NCI-H2081 (cell line): Measurements from ENCODE around the gene PUM1.
"Not testable (repeated sequence)": the region's sequence is repeated elsewhere in the genome, so short reads cannot be mapped to it uniquely, and the experiment has no call there.

Experiments used
- DNase-seq, 2 experiments: peaks; one replicate each; lab custom pipeline; 2025; lab: John Stamatoyannopoulos, UW

Gene PUM1

DNA sequence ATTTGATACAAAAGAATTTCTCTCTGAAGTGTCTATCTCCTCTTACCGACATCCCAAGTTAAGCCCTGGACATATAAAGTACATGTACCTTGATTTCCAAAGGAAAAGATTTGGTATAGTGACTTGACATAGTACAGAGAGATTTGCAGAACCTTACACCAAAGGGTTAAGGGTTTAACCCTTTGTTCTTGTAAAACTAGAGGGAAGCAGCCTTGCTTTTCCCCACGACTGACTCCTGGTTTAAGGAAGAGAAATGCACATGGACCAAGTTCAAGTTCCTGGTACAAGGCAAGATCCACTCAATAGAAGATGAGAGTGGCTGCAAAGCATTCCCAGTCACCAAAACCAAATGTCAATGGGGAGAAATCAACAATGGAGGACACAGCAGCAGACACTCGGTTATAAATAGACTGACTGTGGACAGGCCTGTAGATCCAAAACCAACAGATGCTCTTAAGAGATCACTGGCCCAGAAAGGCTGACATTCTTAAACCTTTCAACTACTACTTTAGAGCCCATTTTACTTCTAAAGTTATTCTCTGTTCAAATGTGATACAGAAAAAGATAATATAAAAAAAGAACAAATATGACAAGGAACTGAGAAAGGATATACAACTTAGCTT lies 69.4 kb downstream of the PUM1 start:
- DNase-seq, result no peak

DNA sequence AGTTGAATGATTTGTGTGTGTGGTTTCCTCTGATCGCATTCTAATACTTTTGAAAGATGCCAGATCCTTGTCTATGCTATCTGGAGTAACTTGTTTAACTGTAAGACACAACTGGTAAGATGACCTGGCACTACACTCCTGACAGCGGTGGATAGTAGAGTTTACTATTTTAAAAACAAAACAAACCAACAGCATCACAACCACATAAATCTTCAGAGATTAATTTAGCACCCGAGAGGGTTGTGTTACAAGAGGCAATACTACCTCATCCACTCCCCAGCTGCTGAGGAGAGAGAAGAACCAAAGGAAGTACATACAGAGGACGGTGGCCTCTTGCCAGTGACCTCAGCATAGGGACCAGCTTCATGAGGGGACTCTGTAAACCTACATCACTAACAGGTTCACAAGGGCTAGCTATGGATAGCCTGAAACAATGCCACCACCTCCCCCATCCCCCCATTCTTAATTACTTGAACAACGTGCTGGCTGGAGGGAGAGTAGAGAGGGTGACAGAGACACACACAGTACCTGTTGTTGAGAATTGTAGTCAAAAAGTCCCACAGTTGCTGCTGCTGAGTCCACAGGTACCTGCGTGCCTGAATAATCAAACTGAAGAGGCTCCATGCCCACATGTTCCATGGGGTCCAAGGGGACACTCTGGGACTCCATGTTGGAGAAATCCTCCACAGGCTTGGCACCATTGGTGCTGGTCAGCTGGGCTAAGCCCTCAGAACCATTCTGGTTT lies 73.5 kb downstream of the PUM1 start:
- no peak for DNase-seq

DNA sequence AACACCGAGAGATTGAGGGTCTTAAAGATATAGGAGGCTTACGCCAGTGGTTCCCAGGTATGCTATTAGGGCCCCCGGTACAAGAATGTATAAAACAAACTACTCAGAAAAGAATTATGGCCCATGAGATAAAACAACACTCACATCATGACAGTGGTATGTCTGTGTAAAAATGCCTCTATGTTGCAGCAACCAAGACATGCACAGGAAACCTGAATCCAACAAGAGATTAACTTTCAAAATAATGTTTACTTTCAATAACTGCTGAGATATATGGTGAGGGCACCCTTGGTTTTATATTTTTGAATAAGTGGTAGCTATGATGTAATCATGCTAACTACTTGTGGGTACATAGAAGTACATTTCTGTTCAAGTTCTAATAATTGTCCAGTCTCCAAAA lies 74.9 kb downstream of the PUM1 start:
- DNase-seq, result no peak

DNA sequence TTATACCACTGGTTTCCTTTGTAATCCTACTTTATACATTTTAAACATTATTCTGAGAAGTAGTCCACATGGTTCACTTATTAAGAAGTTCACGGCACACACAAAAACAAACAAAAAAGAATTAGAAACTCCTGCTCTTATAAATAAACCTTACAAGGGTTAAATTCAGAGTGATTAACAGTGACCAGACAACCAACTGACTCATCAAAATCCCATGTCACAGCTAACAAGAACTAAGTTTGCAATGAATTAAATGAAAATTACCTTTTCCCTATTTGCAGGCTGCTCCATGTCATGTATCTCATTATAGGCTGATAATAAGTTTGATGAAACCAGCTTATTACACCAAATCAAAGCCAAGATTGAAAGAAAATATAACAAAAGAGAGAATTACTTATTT lies 77.5 kb downstream of the PUM1 start:
- no peak for DNase-seq

DNA sequence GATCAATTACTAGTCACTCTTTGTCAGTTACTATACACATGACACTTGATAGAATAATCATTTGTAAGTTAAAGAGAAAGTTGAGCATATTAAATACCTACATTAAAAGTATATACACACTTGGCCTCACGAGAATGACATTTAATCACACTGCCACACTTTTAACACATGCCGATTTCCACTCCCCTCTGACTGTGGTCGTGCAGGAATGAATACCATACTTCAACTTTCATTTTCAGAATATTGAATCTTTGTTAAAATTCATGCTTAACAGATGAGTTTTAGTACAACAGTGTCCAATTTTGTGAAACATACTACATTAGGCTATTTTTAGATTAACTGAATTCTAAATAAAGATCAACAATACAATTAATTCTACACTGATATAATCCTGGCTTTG lies 78.8 kb downstream of the PUM1 start:
- DNase-seq, result no peak

DNA sequence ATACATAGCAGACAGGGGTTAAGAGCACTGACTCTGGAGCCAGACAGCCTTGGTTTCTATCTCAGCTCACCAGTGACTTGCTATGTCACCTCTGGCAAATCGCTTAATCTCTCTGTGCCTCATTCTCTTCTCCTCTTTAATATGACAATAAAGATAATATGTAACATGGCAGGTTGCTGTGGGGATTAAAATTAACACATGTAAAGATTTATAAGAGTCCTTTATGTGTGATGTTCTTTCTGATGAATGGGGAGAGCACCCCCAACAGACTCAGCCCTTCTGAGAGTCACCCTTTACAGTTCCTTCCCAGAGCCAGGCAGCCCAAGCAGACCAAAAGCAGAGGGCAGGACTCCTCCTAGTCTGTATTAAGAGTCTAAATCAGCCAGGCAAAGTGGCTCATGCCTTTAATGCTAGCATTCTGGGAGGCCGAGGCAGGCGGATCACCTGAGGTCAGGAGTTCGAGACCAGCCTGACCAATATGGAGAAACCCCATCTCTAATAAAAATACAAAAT lies 80.5 kb downstream of the PUM1 start:
- no peak for DNase-seq

DNA sequence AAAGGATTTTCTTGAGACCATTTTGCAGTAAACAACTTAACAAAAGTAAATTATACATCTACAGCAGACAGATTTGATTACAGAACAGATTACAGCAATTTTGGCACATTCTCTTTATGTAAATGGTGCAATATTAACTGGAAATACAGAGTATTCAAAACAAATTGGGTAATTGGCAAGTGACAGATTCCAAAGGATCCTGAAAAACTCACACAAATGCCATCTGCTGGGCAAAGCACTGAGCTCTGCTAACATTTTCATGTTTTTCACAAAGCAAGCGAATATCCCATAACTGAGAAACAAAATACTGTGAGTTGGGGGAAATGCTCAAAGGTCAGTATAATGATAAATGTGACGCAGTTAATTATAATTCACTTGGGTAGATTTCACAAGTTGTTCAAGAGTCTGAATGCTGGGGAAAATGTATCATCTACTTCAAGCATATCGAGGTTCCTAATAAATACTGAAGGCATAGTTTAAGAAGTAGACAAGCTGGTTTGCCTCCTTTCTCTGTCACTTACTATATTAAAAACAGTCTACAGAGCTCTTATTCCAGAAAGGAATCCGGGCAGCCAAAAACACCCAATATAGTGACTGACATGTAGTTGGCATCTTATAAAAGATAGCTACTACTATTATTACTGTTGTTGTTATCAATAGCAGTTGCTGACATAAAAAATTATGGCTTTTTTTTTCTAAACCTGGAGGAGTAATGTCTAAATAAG lies 81.2 kb downstream of the PUM1 start:
- peak in 1 of 2 experiments; percentile 65 for DNase-seq

DNA sequence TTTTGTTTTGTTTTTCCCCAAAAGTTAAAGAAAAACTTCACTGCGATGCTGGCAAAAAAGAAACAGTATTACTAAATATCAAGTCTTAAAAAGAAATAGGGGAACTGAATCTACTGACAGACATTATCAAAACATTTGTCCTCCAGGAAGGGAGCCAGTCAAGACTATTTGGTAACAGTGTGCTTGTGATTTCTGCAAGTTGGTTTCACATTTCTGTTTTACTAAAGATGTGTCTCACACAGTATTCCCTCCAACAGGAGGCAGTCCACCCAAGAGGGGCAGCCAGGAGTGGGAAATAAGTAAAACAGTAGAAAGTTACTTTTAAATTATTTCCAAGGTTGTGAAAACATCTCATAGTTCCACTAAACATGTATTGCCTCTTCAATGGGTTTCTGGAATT lies 82.6 kb downstream of the PUM1 start:
- no peak for DNase-seq

DNA sequence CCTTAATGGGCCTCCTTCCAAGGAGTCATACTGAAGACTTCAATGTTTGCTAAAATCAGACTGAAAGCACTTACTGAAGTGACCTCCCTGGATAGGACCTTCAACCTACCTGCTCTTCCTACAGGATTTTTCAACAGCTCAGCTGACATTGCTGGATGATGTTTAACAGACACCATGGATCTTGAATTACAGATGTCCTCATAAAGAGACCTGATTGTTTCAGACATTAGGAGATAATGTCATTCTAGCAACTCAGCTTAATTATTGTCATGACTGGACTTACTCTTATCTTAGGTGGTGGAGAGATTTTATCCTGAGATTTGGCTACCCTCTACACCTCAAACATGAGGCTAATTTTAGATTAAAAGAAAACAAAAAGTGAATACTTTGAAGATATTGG lies 83.1 kb downstream of the PUM1 start:
- no peak for DNase-seq

DNA sequence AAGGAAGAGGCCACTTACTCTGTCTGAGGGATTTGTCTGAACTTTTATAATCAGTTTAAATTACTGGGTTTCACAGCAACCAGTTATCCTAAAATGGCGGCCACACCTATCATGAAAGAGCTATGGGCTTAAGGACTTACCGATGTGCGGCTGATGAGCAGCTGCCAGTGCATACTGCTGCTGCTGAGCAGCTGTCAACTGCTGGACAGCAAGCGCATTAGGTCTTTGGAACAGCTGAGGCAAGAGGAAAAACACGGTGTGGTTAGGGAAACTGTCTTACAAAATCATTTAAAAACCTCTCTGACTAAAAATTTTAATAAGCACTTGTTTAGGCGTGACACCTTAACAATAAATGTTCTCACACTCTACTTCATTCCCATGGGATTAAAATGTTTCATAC lies 84.3 kb downstream of the PUM1 start:
- DNase-seq, result no peak

DNA sequence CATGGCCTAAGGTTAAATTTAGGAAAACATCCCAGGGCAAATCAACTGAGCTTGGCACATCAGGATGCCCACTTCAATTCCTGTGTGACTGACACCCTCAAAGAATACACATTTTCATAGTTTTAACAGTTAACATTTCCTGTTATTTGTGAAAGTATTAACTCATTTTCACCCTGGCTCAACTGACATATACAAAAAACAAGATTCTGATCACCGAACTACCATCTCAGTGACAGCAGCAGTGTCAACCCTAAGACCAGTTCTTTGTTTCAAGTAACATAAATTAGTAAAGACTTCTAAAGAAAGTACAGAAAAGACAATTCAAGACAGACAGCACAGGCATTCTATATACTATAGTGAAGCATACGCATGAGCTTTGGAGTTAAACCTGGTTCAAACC lies 88.0 kb downstream of the PUM1 start:
- no peak for DNase-seq

DNA sequence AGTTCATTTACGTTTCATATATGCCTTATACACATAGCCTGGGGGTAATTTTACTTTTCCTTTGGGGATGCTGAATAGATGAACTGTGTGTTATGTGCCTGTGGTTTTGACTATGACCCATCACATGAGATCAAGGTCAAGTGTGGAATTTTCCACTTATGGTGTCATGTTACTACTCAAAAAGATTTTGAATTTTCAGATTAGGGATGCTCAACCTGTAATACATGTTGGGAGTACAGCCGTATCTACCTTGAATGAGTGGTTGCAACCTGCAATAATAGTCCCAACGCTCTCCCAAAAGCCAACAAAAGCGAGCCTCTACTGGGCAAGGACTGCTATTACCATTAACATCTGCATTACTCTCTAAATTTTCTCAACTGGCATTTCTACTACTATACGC lies 88.4 kb downstream of the PUM1 start:
- DNase-seq, result no peak

DNA sequence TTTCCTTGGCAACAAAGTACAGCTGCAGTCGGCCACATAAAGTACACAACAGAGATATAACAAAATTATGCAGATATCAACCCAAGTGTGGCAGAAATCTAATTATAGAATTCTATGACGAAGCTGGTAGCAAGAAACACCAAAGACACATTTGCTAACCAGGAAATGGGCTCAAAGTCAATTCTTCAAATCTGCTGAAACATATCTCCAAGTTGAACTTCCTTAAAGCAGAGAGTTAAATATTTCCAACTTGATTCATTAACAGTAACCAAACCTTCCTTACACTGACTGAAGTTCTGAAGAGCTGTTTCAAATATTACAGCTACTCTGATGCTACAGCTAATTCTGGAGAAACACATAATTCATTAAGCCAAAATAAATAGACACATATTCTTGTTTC lies 89.4 kb downstream of the PUM1 start:
- DNase-seq, result no peak

DNA sequence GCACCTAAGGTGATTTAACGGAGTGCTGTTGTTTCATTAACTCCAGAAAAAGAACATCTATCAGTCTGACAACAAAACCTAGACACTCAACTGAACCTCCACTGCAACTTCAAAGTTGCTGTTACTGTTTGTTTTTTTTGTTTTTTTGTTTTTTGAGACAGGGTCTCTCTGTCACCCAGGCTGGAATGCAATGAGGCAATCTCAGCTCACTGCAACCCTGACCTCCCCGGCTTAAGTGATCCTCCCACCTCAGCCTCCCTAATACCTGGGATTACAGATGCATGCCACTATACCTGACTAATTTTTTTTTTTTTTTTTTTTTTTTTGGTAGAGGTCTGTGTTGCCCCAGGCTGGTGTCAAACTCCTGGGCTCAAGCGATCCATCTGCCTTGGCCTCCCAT lies 90.3 kb downstream of the PUM1 start:
- DNase-seq, result no peak

DNA sequence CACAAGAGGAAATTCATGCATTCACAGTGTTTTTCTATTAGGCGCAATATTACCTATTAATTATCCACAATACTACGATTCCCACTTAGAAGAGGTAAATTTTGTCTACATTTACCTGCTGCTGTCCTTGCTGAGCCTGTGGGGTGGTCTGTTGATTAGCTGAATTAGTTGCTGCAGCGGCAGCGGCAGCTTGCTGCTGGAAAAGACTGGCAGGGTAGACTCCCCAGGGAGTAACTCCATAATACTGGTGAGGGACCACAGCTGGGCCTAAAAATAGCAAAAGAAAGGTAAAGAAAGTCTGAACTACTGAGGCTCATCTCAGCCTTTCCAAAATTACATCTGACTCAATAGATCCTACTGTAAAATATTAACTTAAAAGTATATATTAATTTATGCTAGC lies 91.0 kb downstream of the PUM1 start:
- no peak for DNase-seq

DNA sequence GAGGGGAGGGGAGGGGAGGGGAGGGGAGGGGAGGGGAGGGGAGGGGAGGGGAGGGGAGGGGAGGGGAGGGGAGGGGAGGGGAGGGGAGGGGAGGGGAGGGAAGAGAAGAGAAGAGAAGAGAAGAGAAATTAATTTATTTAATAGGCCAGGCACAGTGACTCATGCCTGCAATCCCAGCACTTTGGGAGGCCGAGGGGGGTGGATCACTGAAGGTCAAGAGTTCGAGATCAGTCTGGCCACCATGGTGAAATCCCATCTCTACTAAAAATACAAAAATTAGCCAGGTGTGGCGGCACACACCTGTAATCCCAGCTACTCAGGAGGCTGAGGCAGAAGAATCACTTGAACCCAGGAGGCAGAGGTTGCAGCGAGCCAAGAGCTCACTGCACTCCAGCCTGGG lies 93.2 kb downstream of the PUM1 start:
- not testable (repeated sequence) for DNase-seq

DNA sequence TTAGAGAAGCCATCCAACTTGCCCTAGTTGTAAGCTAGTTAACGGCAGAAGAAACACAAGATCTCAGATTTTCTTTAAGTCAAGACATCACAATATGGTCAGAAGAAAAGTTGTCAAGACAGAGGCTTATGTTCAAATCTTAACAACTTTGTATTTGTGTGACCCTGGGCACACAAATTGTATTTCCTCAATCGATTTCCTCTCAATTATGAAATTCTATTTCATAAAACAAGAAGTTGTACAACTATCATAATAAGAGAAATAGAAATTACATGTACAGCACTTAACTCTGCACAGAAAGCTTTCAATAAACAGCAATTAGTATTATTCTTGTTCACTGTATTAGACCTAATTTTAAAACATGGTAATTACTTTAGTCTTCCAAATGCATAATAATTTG lies 94.0 kb downstream of the PUM1 start:
- DNase-seq, result no peak

DNA sequence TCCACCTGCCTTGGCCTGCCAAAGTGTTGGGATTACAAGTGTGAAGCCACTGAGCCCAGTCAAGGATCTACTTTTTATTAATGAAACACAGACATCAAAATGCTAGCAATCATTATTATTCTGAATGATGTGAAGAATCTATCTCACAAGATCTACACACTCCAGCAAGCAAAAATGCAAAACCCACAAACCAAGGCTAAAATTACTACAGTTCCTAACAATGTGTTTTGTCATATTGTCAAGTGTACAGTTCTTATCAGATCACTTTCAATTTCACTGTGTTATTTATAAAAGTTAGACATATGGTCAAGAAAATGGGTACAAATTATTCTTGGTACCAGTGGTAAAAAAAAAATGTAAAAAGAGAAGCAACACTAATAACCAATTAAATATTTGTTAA lies 95.6 kb downstream of the PUM1 start:
- DNase-seq, result no peak

DNA sequence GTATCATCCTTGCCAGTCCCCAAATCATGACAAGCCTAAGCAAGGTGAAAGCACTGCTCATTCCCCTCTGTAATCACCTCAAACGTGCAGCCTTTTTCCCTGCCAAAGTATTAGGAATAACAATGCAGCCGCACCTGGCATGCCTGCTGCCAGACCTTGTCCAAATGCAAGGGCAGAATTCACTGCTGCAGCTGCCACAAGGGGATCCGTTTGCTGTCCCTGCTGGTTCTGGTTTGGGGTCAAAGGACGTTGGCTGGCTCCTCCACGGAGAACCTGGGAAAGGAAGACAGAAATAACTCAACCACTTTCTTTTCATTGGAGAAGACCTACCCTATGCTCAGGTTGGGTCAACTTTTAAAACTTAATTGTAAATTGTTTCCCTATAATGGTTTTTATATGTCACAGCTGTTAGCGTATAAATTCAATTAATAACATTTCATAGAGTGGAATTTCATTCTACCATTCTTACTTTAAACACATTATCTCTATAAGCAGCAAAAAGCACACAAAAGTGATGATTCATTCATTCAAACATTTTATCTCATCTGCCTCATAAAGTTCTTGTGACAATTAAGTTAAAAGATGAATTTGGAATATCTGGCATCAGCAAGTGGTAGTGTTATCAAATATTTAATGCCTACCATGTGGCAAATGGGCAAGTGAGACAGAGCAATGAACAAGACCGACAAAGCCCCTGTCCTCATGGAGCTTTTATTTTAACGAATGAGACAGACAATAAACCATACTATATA lies 97.1 kb downstream of the PUM1 start:
- peak; percentile 61 to 88 for DNase-seq

DNA sequence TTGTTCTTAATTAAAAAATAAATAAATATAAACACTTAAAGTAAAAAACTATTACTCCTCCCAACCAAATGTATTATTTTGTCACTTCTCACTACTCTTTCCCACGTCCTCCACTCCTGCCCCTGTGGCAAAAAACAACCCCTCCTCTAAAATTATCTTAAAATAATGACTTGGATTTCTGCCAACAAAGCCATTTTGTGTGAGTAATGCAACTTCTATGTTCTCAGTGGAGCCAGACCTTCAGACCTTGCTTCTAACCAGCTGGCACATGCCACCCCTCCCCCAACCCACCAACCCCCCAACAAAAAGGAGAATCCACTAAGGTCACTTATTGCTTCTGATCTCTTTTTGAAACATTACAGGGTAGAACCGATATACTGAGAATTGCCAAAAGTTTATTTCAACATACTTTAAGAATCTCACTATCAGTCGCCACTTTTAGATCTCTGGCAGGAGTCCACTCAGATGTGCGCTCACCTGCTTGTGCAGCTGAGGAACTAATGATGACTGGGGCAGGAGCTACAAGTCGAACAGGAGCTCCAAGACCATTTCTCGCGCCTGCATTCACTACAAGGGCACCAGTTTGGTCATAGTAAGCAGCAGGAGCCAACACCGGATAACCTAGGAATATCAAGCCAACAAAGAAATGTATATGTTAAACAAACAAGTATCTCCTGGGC lies 98.7 kb downstream of the PUM1 start:
- peak; percentile 84 to 93 for DNase-seq

DNA sequence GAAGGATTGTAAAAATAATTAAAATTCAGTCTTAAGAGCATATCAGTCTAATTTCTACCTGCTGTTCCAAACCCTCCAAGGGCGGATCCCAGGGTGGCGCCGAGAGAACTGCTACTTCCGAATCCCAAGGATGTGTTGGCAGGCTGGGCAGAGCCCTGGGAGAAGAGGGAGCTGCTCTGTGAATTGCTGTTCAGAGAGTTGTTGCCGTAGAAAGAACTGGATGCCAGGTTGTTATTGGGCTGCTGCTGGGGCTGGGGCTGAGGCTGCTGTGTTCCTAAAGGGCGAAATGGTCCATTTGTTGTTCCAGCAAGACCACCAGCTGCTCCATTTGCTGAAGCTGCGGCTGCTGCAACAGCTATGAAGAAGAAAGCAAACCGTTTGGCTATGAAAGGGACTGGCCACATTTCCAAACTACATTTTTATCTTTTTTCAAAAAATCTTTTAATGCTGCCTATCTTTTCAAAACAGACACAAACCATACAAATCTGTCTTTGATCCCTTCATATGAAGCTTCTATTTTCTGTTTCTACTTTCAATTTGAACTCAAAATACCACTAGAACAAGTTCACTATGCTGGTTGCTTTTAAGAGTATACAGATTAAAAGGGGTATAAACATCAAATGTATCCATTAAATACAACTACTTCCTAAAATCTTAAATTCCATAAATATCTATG lies 99.5 kb downstream of the PUM1 start:
- DNase-seq, result peak in 1 of 2 experiments; percentile 19
